Thyroid gland (tissue), 4 donors: ENCODE data around the gene TLE1. TPM values are rescaled to one million over a fixed set of nuclear protein-coding genes. Genes with fewer than 3 reads are reported as not detected.
"Not testable (repeated sequence)": the region's sequence is repeated elsewhere in the genome, so short reads cannot be mapped to it uniquely, and the experiment has no call there.

Experiments
- DNase-seq, 2 donors: peaks; one replicate each; pipeline ENCODE4 v3.0.0-alpha.2; 2019
- H3K27ac ChIP-seq, 3 donors: fragments of 200-600 bp; sonication (generic); 1 replicate in 2 of 3; 2 replicates in 1 of 3; pipeline ENCODE4 v1.5.1; 2016 to 2019; ENCODE audit warnings: mild to moderate bottlenecking in 1 of 3, moderate library complexity in 1 of 3
- H3K27me3 ChIP-seq: fragments of 200-600 bp; sonication (generic); one replicate; pipeline ENCODE4 v1.5.1; 2019
- H3K36me3 ChIP-seq, 2 donors: fragments of 200-600 bp; sonication (generic); one replicate each; pipeline ENCODE4 v1.5.1; 2016 to 2019
- H3K4me1 ChIP-seq, 2 donors: fragments of 200-600 bp; sonication (generic); one replicate each; pipeline ENCODE4 v1.5.1; 2017 to 2019
- H3K4me3 ChIP-seq, 3 donors: fragments of 200-600 bp; sonication (generic); replicated peaks in 1 of 3; 1 replicate in 2 of 3; 2 replicates in 1 of 3; pipeline ENCODE4 v1.5.1; 2016; ENCODE audit warnings: mild to moderate bottlenecking in 1 of 3
- H3K9me3 ChIP-seq: fragments of 200-600 bp; sonication (generic); one replicate; pipeline ENCODE4 v1.5.1; 2017
- POLR2A ChIP-seq, 2 donors: fragments of 450-650 bp; IDR thresholded peaks; one replicate each; pipeline ENCODE4 v1.6.1; 2017; ENCODE audit warnings: antibody characterized with exemption in 2 of 2, mild to moderate bottlenecking in 2 of 2, moderate library complexity in 1 of 2
- WGBS, 2 donors: methylation state at CpG; one replicate each; pipeline ENCODE4 v1.1.5; 2017; 5-methylcytosine and 5-hydroxymethylcytosine counted together
- intact Hi-C: fragments of 100-400 bp; cut with DNase I; formaldehyde crosslinking; loops from one replicate; pipeline ENCODE4 v1.15.1; 2023
- total RNA-seq, 4 donors: library from RNA; depleted of rRNA; stranded (reverse); fragments of >200 nt; gene quantifications; one replicate each; pipeline ENCODE4 v1.2.3, GENCODE V29; 2016
- TF ChIP-seq, protein P1 (sequence below), 6 experiments: fragments of 200-600 bp in 3 of 6; fragments of 450-650 bp in 3 of 6; sonication (generic) in 3 of 6; IDR thresholded peaks; one replicate each; pipeline ENCODE4 v1.5.1; 2016 to 2019; ENCODE audit warnings: antibody characterized with exemption in 6 of 6, mild to moderate bottlenecking in 2 of 6, inconsistent platforms in 1 of 6, moderate library complexity in 1 of 6

TLE1 gene
- total RNA-seq, 4 donors from 2014 or later, result 40.7 to 91.1 (median 58.4) TPM

DNA sequence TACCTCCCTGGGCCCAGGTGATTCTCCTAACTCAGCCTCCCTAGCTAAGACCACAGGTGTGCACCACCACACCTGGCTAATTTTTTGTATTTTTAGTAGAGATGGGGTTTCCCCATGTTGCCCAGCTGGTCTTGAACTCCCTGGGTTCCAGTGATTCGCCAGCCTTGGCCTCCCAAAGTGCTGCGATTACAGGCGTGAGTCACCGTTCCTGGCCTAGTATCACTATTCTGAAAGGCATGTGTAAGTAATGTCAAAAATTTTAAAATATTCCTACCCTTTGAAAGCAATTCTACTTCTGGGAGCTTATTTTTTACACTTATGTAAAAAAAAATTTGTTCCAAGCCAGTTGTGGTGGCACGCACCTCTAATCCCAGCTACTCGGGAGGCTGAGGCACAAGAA is 27.1 kb upstream of the TLE1 start:
- Histone ChIP-seq H3K9me3 (no peaks in the 10 kb centered on the region), H3K4me1 (no peaks in the 10 kb centered on the region), H3K27ac (no peak overlapping the region), H3K27me3 (no peaks in the 10 kb centered on the region), H3K36me3 (no peaks in the 10 kb centered on the region), H3K4me3 (no peak overlapping the region)
- 98% methylated on average over 6 of the region's 6 CpGs for WGBS, 2 donors
- intact Hi-C loops, result no loop called here
- TF ChIP-seq POLR2A (IDR thresholded peaks at IDR 0.05), result no peak
- TF ChIP-seq, protein P1, sequence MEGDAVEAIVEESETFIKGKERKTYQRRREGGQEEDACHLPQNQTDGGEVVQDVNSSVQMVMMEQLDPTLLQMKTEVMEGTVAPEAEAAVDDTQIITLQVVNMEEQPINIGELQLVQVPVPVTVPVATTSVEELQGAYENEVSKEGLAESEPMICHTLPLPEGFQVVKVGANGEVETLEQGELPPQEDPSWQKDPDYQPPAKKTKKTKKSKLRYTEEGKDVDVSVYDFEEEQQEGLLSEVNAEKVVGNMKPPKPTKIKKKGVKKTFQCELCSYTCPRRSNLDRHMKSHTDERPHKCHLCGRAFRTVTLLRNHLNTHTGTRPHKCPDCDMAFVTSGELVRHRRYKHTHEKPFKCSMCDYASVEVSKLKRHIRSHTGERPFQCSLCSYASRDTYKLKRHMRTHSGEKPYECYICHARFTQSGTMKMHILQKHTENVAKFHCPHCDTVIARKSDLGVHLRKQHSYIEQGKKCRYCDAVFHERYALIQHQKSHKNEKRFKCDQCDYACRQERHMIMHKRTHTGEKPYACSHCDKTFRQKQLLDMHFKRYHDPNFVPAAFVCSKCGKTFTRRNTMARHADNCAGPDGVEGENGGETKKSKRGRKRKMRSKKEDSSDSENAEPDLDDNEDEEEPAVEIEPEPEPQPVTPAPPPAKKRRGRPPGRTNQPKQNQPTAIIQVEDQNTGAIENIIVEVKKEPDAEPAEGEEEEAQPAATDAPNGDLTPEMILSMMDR (IDR thresholded peaks at IDR 0.05), result no peak
- DNase-seq, result no peak

DNA sequence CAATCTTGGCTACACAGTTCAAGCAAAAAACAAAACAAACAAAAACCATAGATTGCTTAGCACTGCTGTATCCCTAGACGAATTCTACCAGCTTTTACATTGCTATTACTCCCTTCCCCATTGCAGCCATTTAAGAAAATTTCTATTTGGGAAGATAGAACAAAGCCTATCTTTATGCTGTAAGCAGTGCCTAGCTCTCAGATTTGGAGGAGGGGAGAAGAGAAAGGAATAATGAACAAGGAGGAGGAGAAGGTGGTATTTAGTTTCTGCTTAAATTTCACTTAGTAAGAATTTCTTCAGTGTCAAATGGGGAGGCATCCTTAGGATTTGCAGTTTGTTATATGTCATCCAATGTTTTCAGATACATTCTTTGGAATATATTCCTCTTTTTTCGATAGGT is 16.2 kb upstream of the TLE1 start:
- Histone ChIP-seq H3K27me3 (no peaks in the 10 kb centered on the region), H3K9me3 (no peaks in the 10 kb centered on the region), H3K4me1 (no peaks in the 10 kb centered on the region), H3K27ac (no peak overlapping the region), H3K4me3 (no peak overlapping the region), H3K36me3 (no peaks in the 10 kb centered on the region)
- TF ChIP-seq POLR2A (IDR thresholded peaks at IDR 0.05), result no peak
- TF ChIP-seq, protein P1 (IDR thresholded peaks at IDR 0.05), result no peak
- no peak for DNase-seq
- intact Hi-C loops, result no loop called here
- WGBS, 2 donors, result 92 to 94% methylated on average over 2 of the region's 2 CpGs

DNA sequence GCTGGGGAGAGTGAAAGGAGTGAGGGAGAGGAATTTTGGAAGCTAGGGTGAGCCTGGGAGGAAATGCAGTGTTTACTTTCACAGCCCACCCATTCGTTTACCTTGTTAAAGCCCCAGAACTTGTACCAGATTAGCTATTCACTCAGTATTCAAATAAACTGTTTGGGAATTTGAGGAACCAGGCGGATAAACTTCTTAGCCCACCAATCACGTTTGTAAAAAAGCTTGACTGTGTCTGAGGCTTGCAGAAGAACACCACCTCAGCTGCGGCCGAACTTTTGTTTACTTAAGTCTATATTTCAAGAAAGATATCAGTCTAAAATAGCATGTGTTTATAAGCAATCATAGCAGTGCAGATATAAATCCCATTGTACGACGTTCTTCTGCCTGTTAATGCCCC is 5.2 kb upstream of the TLE1 start:
- Histone ChIP-seq H3K36me3 (no peaks in the 10 kb centered on the region), H3K4me3 (no peak overlapping the region), H3K27me3 (no peaks in the 10 kb centered on the region), H3K4me1 (no peaks in the 10 kb centered on the region), H3K9me3 (no peaks in the 10 kb centered on the region), H3K27ac (no peak overlapping the region)
- 72 to 74% methylated on average over 7 of the region's 7 CpGs for WGBS, 2 donors
- no peak for DNase-seq
- TF ChIP-seq, protein P1 (IDR thresholded peaks at IDR 0.05), result no peak
- intact Hi-C loops, result loop anchor here (10.0 kb wide), 1 partner anchor 150 kb away; no protein-coding TSS in a partner anchor

DNA sequence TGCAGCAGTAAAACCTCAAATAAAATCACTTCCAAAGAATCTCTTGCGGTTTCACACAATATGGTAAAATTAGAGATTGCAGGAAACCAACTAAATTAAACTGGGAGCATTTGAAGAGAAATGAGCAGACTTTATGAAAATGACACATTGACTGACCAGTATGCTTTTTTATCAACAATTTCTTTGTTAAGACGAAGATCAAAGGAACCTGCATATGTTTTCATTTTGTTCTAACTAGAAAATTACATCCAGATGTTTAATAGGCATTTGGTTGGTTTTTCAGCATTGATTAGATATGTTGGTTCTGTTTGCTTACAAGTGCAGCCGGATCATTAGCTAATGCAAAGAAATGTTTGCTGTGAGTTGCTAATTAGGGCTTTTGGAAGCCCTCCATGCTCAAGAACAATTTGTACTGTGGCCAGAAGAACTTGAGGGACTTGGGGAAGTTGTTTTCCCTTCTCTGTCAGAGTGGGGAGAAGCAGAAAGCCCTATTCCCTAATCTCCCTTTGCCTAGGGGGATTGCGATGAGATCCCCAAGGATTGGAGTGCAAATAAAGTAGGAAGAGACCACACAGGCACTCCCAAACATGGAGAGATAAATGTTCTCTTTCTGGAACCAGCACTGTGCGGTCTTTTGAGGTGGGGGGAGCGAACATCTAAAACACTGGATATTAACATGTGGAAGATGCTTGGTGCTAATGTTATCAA is 4.5 kb upstream of the TLE1 start:
- 78 to 85% methylated on average over 6 of the region's 6 CpGs for WGBS, 2 donors
- DNase-seq, result no peak
- H3K9me3 ChIP-seq, result no peaks in the 10 kb centered on the region
- no peaks in the 10 kb centered on the region for H3K36me3 ChIP-seq
- no peaks in the 10 kb centered on the region for H3K4me1 ChIP-seq
- TF ChIP-seq, protein P1 (IDR thresholded peaks at IDR 0.05), result no peak
- TF ChIP-seq POLR2A (IDR thresholded peaks at IDR 0.05), result no peak
- H3K27ac ChIP-seq, result no peak overlapping the region
- H3K27me3 ChIP-seq, result no peaks in the 10 kb centered on the region
- no peak overlapping the region for H3K4me3 ChIP-seq
- intact Hi-C loops, result loop anchor here (10.0 kb wide), 1 partner anchor 151 kb away; no protein-coding TSS in a partner anchor

DNA sequence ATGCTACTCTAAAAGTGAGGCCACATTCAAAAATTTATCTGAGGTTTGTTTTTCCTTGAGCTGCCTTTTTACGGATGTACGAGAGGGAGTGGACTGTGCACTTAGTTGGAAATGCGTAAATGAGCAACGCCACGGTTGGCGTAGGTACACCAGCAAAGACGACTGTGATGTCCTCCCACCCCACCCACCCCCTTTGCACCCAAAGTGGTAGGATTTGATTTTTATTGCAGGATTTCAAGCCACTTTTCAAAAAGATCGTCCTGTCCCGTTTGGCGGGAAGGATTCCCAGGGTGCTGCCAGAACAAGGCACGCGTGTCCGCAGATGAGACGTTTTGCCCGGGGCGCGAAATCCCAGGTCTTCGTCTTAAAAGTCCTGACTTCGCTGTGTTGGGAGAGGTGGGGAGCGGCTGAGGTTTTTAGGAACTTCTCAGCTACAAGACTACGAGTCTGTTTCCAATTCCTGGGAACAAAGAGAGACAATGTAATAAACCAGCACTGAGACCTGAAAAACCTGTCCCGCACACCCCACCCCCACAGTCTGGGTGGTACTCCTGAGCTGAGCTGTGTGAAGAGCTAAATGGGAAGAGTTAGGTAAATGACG is 1.0 kb upstream of the TLE1 start:
- H3K27me3 ChIP-seq, result no peaks in the 10 kb centered on the region
- no peaks in the 10 kb centered on the region for H3K9me3 ChIP-seq
- TF ChIP-seq, protein P1 (IDR thresholded peaks at IDR 0.05), result no peak
- peak in 1 of 2 donors; percentile 30 for TF ChIP-seq POLR2A (IDR thresholded peaks at IDR 0.05)
- DNase-seq, result peak; percentile 84 to 88
- H3K4me1 ChIP-seq, result peaks cover 4 to 14% of the 10 kb centered on the region in 2 donors
- intact Hi-C loops, result loop anchor here (10.0 kb wide), 1 partner anchor 154 kb away; no protein-coding TSS in a partner anchor
- 4 to 13% methylated on average over 16 to 23 of the region's 23 CpGs for WGBS, 2 donors
- H3K27ac ChIP-seq, result peak overlapping the region; percentile 28 to 92 (median 87)
- no peaks in the 10 kb centered on the region for H3K36me3 ChIP-seq
- H3K4me3 ChIP-seq, result peak overlapping the region; percentile 19 to 50 (median 39)

DNA sequence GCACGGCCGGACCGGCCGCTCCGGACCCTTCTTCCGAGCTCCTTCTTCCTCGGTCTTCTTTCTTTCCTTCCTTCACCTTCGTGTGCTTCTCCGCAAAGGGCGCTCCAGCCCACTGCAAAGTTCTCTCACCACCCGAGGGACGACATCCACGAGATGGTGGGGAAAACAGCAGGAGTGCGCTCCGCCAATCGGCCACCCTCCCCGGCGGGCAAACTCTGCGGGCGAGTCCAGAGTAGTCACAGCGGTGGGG is 329 bp downstream of the TLE1 start:
- WGBS, 2 donors, result 0% methylated on average over 9 to 20 of the region's 21 CpGs
- not testable (repeated sequence) for DNase-seq, H3K36me3 ChIP-seq, H3K9me3 ChIP-seq, H3K27me3 ChIP-seq
- Histone ChIP-seq H3K4me1 (peaks cover 4 to 18% of the 10 kb centered on the region in 2 donors), H3K4me3 (peak overlapping the region; percentile 68 to 90 (median 82)), H3K27ac (peak overlapping the region; percentile 90 to 94 (median 92))
- intact Hi-C loops, result loop anchor here (5.0 to 10.0 kb wide), 2 partner anchors 94 to 167 kb away; no protein-coding TSS in a partner anchor
